Heart left ventricle (tissue), 16 donors: ENCODE results near the gene TMEM271. TPM values are rescaled to one million over a fixed set of nuclear protein-coding genes. Genes with fewer than 3 reads are reported as not detected.

Experiments used
- ATAC-seq, 4 donors: fragments of 200-7000 bp; cut with Tn5 transposase; one replicate each; pipeline ENCODE4 v1.9.1; 2020 to 2022; ENCODE audit warnings: moderate library complexity in 4 of 4, mild to moderate bottlenecking in 3 of 4, moderate number of reproducible peaks in 1 of 4
- DNase-seq, 5 donors: peaks; one replicate each; pipeline ENCODE4 v3.0.0-alpha.2; 2020
- H3K27ac ChIP-seq, 12 donors: fragments of 200-600 bp; sonication (generic) in 4 of 12; one replicate each; pipeline versions ENCODE4 v1.5.0 to v1.8.0; 2016 to 2022; ENCODE audit warnings: mild to moderate bottlenecking in 2 of 12
- H3K27me3 ChIP-seq, 9 donors: fragments of 200-600 bp; sonication (generic) in 2 of 9; one replicate each; pipeline versions ENCODE4 v1.5.1 to v1.8.0; 2016 to 2022; ENCODE audit warnings: mild to moderate bottlenecking in 3 of 9
- H3K36me3 ChIP-seq, 9 donors: fragments of 200-600 bp; sonication (generic) in 2 of 9; one replicate each; pipeline versions ENCODE4 v1.5.0 to v1.8.0; 2018 to 2022; ENCODE audit warnings: mild to moderate bottlenecking in 2 of 9
- H3K4me1 ChIP-seq, 12 donors: fragments of 200-600 bp; sonication (generic) in 4 of 12; one replicate each; pipeline versions ENCODE4 v1.5.0 to v1.8.0; 2016 to 2022; ENCODE audit warnings: mild to moderate bottlenecking in 3 of 12
- H3K4me3 ChIP-seq, 12 donors: fragments of 200-600 bp; sonication (generic) in 4 of 12; one replicate each; pipeline versions ENCODE4 v1.5.0 to v1.8.0; 2017 to 2022; ENCODE audit warnings: mild to moderate bottlenecking in 9 of 12, moderate library complexity in 4 of 12
- H3K9me3 ChIP-seq, 12 donors: fragments of 200-600 bp; sonication (generic) in 4 of 12; one replicate each; pipeline versions ENCODE4 v1.5.0 to v1.8.0; 2016 to 2022; ENCODE audit warnings: mild to moderate bottlenecking in 1 of 12
- CTCF ChIP-seq, 12 donors: fragments of 200-600 bp; sonication (generic) in 4 of 12; IDR thresholded peaks; one replicate each; pipeline versions ENCODE4 v1.5.0 to v1.8.0; 2018 to 2022; ENCODE audit warnings: antibody characterized with exemption in 12 of 12, mild to moderate bottlenecking in 5 of 12
- POLR2A ChIP-seq, 2 donors: fragments of 450-650 bp; IDR thresholded peaks; one replicate each; pipeline ENCODE4 v1.6.1; 2017; ENCODE audit warnings: antibody characterized with exemption in 2 of 2, mild to moderate bottlenecking in 2 of 2, moderate library complexity in 2 of 2
- WGBS, 4 donors: extraction: QIAGEN DNeasy Blood & Tissue Kit in 2 of 4; methylation state at CpG; one replicate each; pipeline versions ENCODE4 v1.1.5 to v1.1.7; 2013 to 2018; 5-methylcytosine and 5-hydroxymethylcytosine counted together
- intact Hi-C, 10 donors: fragments of 100-400 bp; cut with DNase I; formaldehyde crosslinking; loops; one replicate each; pipeline versions ENCODE4 v1.11.1 to v1.14.2; 2022
- polyA plus RNA-seq, 2 donors: library from polyadenylated mRNA; stranded (reverse); fragments of 200-250 nt; gene quantifications; one replicate each; pipeline ENCODE4 v1.2.3, GENCODE V29; 2013
- total RNA-seq, 9 donors: library from RNA; depleted of rRNA in 2 of 9; stranded (reverse); fragments of >200 nt in 2 of 9; fragmentation: NEBNext Ultra II Directional in 3 of 9; extraction: Animal tissue kit (Norgen Biotek cat#: 25700) in 3 of 9; gene quantifications; one replicate each; pipeline versions ENCODE4 v1.1.0 to v1.2.4, GENCODE V29; 2016 to 2023
- donor health status: ischemic (EF 13 %, LVEDD 7.1; RV severe dilation, severe dysfunction).
- donor health status: healthy with polysubstance abuse.
- donor health status: DM: no; HTN: yes; CAD: no.
- donor health status: DM: no; HTN: no; CAD: no.
- donor health status: ischemic (EF 25% LVEDD 6.9; RV normal size, moderate dysfunction).
- donor health status: ischemic (EF 25% LVEDD 5.7; RV mildly dilated, moderate dysfunction).
- donor health status: healthy.
- donor health status: DM: yes; HTN: yes; CAD: no.
- donor health status: ischemic (EF 35%, LVEDD 5.7; RV mildly dilated, moderate dysfunction).
- donor health status: nonischemic (EF 11% LVEDD 7.7; RV severe dilation, severe dysfunction).
- donor health status: DM: yes; HTN: yes; CAD: no.
- donor health status: PGD.
- donor health status: ischemic (EF 29% LVEDD 5.4; RV normal size, mild dysfunction).
- donor health status: nonischemic (EF 23%, LVEDD 6.1; RV moderate dilation, normal function).

Gene TMEM271
- total and polyA plus RNA-seq, 11 donors: not detected

GRCh38 chr4:536351-536972 lies 39.6 kb downstream of the TMEM271 start:
- TF ChIP-seq CTCF (IDR thresholded peaks at IDR 0.05) (no peak), POLR2A (IDR thresholded peaks at IDR 0.05) (no peak)
- H3K9me3 ChIP-seq: no peaks in the 10 kb centered on the region
- H3K4me1 ChIP-seq: no peaks in the 10 kb centered on the region
- no peak for ATAC-seq
- 94 to 96% (median 94%) methylated on average over 32 to 36 of the region's 36 CpGs for WGBS, 4 donors
- H3K36me3 ChIP-seq: peaks cover 0 to 75% (median 60%) of the 10 kb centered on the region in 9 donors
- H3K27me3 ChIP-seq: no peaks in the 10 kb centered on the region
- H3K27ac ChIP-seq: no peak overlapping the region
- peak in 1 of 5 donors; percentile 63 for DNase-seq
- H3K4me3 ChIP-seq: no peak overlapping the region
- intact Hi-C loops: no loop called here

DNA sequence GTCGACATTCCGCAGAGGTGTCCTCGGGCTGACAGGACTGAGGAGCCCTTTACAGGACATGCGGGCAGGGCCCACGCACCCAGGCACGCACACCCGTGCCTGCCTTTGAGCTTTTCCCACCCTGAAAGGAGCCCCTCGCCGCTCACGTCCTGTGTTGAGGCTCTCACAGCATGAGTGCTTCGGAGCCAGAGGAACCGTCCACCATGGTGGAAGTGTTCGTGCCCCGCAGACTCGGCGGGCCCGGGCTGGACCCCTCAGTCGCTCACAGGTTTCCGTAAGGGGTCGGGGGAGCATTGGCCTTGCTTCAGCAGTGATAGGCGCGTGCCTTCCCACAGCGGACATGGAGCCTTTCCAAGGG lies 40.2 kb downstream of the TMEM271 start:
- Histone ChIP-seq H3K27me3 (no peaks in the 10 kb centered on the region), H3K27ac (no peak overlapping the region), H3K4me1 (no peaks in the 10 kb centered on the region), H3K36me3 (peaks cover 0 to 81% (median 65%) of the 10 kb centered on the region in 9 donors), H3K9me3 (no peaks in the 10 kb centered on the region), H3K4me3 (no peak overlapping the region)
- DNase-seq (peak in 1 of 5 donors; percentile 55), ATAC-seq (peak in 1 of 4 donors; percentile 19)
- no peak for TF ChIP-seq CTCF (IDR thresholded peaks at IDR 0.05)
- TF ChIP-seq POLR2A (IDR thresholded peaks at IDR 0.05): no peak
- intact Hi-C loops: no loop called here
- WGBS, 4 donors: 91 to 97% (median 96%) methylated on average over 6 to 23 of the region's 23 CpGs

- no peaks in the 10 kb centered on the region for H3K27me3 ChIP-seq
- H3K4me3 ChIP-seq: no peak overlapping the region
- intact Hi-C loops: no loop called here
- no peak for TF ChIP-seq POLR2A (IDR thresholded peaks at IDR 0.05)
- TF ChIP-seq CTCF (IDR thresholded peaks at IDR 0.05): no peak
- no peaks in the 10 kb centered on the region for H3K4me1 ChIP-seq
- no peaks in the 10 kb centered on the region for H3K9me3 ChIP-seq
- peak in 1 of 4 donors; percentile 5 for ATAC-seq
- peak in 1 of 5 donors; percentile 30 for DNase-seq
- H3K36me3 ChIP-seq: peaks cover 3 to 86% (median 71%) of the 10 kb centered on the region in 9 donors
- no peak overlapping the region for H3K27ac ChIP-seq
- 94 to 96% (median 95%) methylated on average over 34 to 39 of the region's 39 CpGs for WGBS, 4 donors
Measured at GRCh38 chr4:535181-535923, 40.7 kb downstream of the TMEM271 start.

DNA sequence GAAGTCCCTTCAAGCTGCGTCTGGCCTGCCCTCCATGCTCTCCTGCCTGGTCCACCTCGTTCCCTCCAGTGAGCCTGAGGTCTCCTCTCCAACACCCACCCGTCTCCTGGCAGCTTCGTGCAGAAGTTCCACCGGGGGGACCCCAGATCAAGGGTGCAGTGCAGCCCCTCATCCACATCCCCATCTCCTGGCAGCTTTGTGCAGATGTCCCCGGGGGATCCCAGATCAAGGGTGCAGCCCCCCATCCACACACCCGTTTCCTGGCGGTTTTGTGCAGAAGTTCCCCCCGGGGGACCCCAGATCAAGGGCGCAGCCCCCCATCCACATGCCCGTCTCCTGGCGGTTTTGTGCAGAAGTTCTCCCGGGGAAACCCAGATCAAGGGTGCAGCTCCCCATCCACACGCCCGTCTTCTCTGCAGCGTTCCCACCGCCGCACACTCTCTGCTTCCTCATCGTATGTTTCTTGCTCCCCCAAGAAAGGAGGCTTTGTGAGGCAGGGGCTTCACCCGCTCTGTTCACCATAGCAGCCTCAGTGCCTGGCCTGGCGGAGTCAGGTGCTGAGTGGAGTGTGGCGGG lies 41.4 kb downstream of the TMEM271 start:
- DNase-seq (peak in 1 of 5 donors; percentile 31), ATAC-seq (no peak)
- Histone ChIP-seq H3K27ac (no peak overlapping the region), H3K9me3 (no peaks in the 10 kb centered on the region), H3K4me1 (no peaks in the 10 kb centered on the region), H3K36me3 (peaks cover 3 to 91% (median 77%) of the 10 kb centered on the region in 9 donors), H3K4me3 (no peak overlapping the region), H3K27me3 (no peaks in the 10 kb centered on the region)
- WGBS, 4 donors: 88 to 96% (median 94%) methylated on average over 22 of the region's 22 CpGs
- TF ChIP-seq CTCF (IDR thresholded peaks at IDR 0.05): no peak
- TF ChIP-seq POLR2A (IDR thresholded peaks at IDR 0.05): no peak
- intact Hi-C loops: no loop called here
